Measurements from ENCODE around the gene BTRC. TPM values are rescaled to one million over a fixed set of nuclear protein-coding genes. Genes with fewer than 3 reads are reported as not detected.
"Not testable (repeated sequence)": the region's sequence is repeated elsewhere in the genome, so short reads cannot be mapped to it uniquely, and the experiment has no call there.

The BTRC gene
- total and polyA plus RNA-seq, 10 of the 15 experiments (the other 5 are each of a cell fraction or from before 2014, with no cell fraction given): 2.2 to 18.6 (median 8.6) TPM

- intact Hi-C loops (cut with micrococcal nuclease; ENCODE audit: unreplicated experiment); H3K9ac ChIP-seq (ENCODE audit: control insufficient read depth, insufficient read depth, low read length); H3K36me3 ChIP-seq (ENCODE audit: control insufficient read depth in 2 of 2, insufficient read depth in 2 of 2, low read length in 1 of 2); H3K9me3 ChIP-seq (replicated peaks; ENCODE audit: control insufficient read depth, insufficient read depth, low read length); H3K27me3 ChIP-seq (replicated peaks in 1 of 2; ENCODE audit: control insufficient read depth in 2 of 2, insufficient read depth in 2 of 2, low read length in 1 of 2); H2AFZ ChIP-seq (ENCODE audit: control insufficient read depth, low read depth, low read length); in situ Hi-C loops (cut with MboI); H3K27ac ChIP-seq (ENCODE audit: control insufficient read depth, insufficient read depth); ATAC-seq; SMC1A ChIA-PET (ENCODE audit: uncharacterized antibody, unreplicated experiment); RAD21 ChIA-PET (ENCODE audit: unreplicated experiment); H3K4me3 ChIP-seq; H3K79me2 ChIP-seq (ENCODE audit: control insufficient read depth, insufficient read depth, low read length); H4K20me1 ChIP-seq (ENCODE audit: control insufficient read depth, insufficient read depth); DNase-seq (ENCODE audit: low read depth, low spot score); H3K4me2 ChIP-seq (ENCODE audit: control insufficient read depth, insufficient read depth); BruUV-seq (replicated peaks); H3K4me1 ChIP-seq (ENCODE audit: control insufficient read depth, insufficient read depth, low read length); FAIRE-seq: not testable (repeated sequence)
- ChIA-PET POLR2A (interaction anchor here (0.6 kb wide), 1 partner anchor 1144 kb away, joined by 3 read pairs; no protein-coding TSS in a partner anchor), CTCF (interaction anchor here (0.9 kb wide), 1 partner anchor 418 kb away, joined by 3 read pairs; no protein-coding TSS in a partner anchor)
- 94% methylated on average over 3 of the region's 3 CpGs for WGBS (ENCODE audit: insufficient coverage, insufficient replicate concordance, low lambda C conversion rate, missing lambda C conversion rate)
These were observed 20.0 kb downstream of the BTRC start for GRCh38 chr10:101373993-101374392.

- Histone ChIP-seq H3K27me3 (replicated peaks in 1 of 2; ENCODE audit: control insufficient read depth in 2 of 2, insufficient read depth in 2 of 2, low read length in 1 of 2) (no peaks in the 10 kb centered on the region), H2AFZ (ENCODE audit: control insufficient read depth, low read depth, low read length) (no peak overlapping the region), H3K4me1 (ENCODE audit: control insufficient read depth, insufficient read depth, low read length) (no peaks in the 10 kb centered on the region), H3K27ac (ENCODE audit: control insufficient read depth, insufficient read depth) (no peak overlapping the region), H3K9me3 (replicated peaks; ENCODE audit: control insufficient read depth, insufficient read depth, low read length) (no peaks in the 10 kb centered on the region), H3K4me3 (no peak overlapping the region), H3K36me3 (ENCODE audit: control insufficient read depth in 2 of 2, insufficient read depth in 2 of 2, low read length in 1 of 2) (no peaks in the 10 kb centered on the region), H3K4me2 (ENCODE audit: control insufficient read depth, insufficient read depth) (no peak overlapping the region), H3K9ac (ENCODE audit: control insufficient read depth, insufficient read depth, low read length) (no peak overlapping the region), H4K20me1 (ENCODE audit: control insufficient read depth, insufficient read depth) (no peaks in the 10 kb centered on the region), H3K79me2 (ENCODE audit: control insufficient read depth, insufficient read depth, low read length) (no peaks in the 10 kb centered on the region)
- WGBS (ENCODE audit: insufficient coverage, insufficient replicate concordance, low lambda C conversion rate, missing lambda C conversion rate): 59% methylated on average over 7 of the region's 7 CpGs
- ChIA-PET SMC1A (ENCODE audit: uncharacterized antibody, unreplicated experiment) (interaction anchor here (0.9 kb wide), 1 partner anchor 11 kb away, joined by 3 read pairs; no protein-coding TSS in a partner anchor), POLR2A (no interaction called here), CTCF (no interaction called here), RAD21 (ENCODE audit: unreplicated experiment) (no interaction called here)
- no peak for FAIRE-seq
- no peak for ATAC-seq
- in situ Hi-C loops (cut with MboI): no loop called here
- no peak for DNase-seq (ENCODE audit: low read depth, low spot score)
- TF ChIP-seq RCOR1 (conservative IDR thresholded peaks at IDR 0.05; ENCODE audit: low read depth, low read length) (no peak), MTA3 (IDR thresholded peaks at IDR 0.05; ENCODE audit: borderline replicate concordance, low read length) (no peak)
- TF ChIP-seq, protein P1, sequence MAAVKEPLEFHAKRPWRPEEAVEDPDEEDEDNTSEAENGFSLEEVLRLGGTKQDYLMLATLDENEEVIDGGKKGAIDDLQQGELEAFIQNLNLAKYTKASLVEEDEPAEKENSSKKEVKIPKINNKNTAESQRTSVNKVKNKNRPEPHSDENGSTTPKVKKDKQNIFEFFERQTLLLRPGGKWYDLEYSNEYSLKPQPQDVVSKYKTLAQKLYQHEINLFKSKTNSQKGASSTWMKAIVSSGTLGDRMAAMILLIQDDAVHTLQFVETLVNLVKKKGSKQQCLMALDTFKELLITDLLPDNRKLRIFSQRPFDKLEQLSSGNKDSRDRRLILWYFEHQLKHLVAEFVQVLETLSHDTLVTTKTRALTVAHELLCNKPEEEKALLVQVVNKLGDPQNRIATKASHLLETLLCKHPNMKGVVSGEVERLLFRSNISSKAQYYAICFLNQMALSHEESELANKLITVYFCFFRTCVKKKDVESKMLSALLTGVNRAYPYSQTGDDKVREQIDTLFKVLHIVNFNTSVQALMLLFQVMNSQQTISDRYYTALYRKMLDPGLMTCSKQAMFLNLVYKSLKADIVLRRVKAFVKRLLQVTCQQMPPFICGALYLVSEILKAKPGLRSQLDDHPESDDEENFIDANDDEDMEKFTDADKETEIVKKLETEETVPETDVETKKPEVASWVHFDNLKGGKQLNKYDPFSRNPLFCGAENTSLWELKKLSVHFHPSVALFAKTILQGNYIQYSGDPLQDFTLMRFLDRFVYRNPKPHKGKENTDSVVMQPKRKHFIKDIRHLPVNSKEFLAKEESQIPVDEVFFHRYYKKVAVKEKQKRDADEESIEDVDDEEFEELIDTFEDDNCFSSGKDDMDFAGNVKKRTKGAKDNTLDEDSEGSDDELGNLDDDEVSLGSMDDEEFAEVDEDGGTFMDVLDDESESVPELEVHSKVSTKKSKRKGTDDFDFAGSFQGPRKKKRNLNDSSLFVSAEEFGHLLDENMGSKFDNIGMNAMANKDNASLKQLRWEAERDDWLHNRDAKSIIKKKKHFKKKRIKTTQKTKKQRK (IDR thresholded peaks at IDR 0.05; ENCODE audit: low read depth, low read length): no peak
- BruUV-seq (replicated peaks): no TSS peak
- intact Hi-C loops (cut with micrococcal nuclease; ENCODE audit: unreplicated experiment): no loop called here
These were observed 21.1 kb downstream of the BTRC start for GRCh38 chr10:101375076-101375475.

Measured in GM12878 (cell line).